A549 (cell line): ENCODE results near the gene PDLIM7.

Experiments used
- CEBPB ChIP-seq, 2 experiments: fragments of >200 bp in 1 of 2; sonication (Bioruptor Twin) in 1 of 2; formaldehyde crosslinking in 1 of 2; IDR thresholded peaks; 2 replicates each; pipeline ENCODE4 v1.6.1; 2012 to 2016
- JUN ChIP-seq, 2 experiments: fragments of >200 bp; sonication (Bioruptor Twin); formaldehyde crosslinking; IDR thresholded peaks; 2 replicates in 1 of 2; 3 replicates in 1 of 2; pipeline ENCODE4 v1.6.1; 2016 to 2017
- NR3C1 ChIP-seq: fragments of >200 bp; sonication (Bioruptor Twin); formaldehyde crosslinking; IDR thresholded peaks from 3 replicates; pipeline ENCODE4 v1.6.1; 2017
- POLR2A ChIP-seq: IDR thresholded peaks from 2 replicates; pipeline ENCODE4 v1.6.1; 2012; ENCODE audit warnings: mild to moderate bottlenecking, low read length
- RCOR1 ChIP-seq: fragments of 150-350 bp; IDR thresholded peaks from 2 replicates; pipeline ENCODE4 v1.6.1; 2014; ENCODE audit warnings: antibody characterized with exemption, low read length, low read depth
- RFX5 ChIP-seq: fragments of 450-650 bp; IDR thresholded peaks from 2 replicates; pipeline ENCODE4 v1.7.1; 2014; ENCODE audit warnings: antibody characterized with exemption, mild to moderate bottlenecking, moderate library complexity
- USF2 ChIP-seq: fragments of 450-650 bp; IDR thresholded peaks from 2 replicates; pipeline ENCODE4 v1.6.1; 2014; ENCODE audit warnings: antibody characterized with exemption
- ZFP36 ChIP-seq: fragments of 450-650 bp; IDR thresholded peaks from 2 replicates; pipeline ENCODE4 v1.6.1; 2014; ENCODE audit warnings: borderline replicate concordance; ENCODE audit not compliant: partially characterized antibody
- TF ChIP-seq, protein P1 (sequence below): fragments of >200 bp; sonication (Bioruptor Twin); formaldehyde crosslinking; IDR thresholded peaks from 3 replicates; pipeline ENCODE4 v1.5.1; 2016
- TF ChIP-seq, protein P2 (sequence below): IDR thresholded peaks from 2 replicates; pipeline ENCODE4 v1.6.1; 2012
- TF ChIP-seq, protein P3 (sequence below): IDR thresholded peaks from 2 replicates; pipeline ENCODE4 v1.6.1; 2012

- TF ChIP-seq, protein P1, sequence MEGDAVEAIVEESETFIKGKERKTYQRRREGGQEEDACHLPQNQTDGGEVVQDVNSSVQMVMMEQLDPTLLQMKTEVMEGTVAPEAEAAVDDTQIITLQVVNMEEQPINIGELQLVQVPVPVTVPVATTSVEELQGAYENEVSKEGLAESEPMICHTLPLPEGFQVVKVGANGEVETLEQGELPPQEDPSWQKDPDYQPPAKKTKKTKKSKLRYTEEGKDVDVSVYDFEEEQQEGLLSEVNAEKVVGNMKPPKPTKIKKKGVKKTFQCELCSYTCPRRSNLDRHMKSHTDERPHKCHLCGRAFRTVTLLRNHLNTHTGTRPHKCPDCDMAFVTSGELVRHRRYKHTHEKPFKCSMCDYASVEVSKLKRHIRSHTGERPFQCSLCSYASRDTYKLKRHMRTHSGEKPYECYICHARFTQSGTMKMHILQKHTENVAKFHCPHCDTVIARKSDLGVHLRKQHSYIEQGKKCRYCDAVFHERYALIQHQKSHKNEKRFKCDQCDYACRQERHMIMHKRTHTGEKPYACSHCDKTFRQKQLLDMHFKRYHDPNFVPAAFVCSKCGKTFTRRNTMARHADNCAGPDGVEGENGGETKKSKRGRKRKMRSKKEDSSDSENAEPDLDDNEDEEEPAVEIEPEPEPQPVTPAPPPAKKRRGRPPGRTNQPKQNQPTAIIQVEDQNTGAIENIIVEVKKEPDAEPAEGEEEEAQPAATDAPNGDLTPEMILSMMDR: peak; percentile 96
- no peak for TF ChIP-seq JUN (IDR thresholded peaks at IDR 0.05)
- no peak for TF ChIP-seq RCOR1
- TF ChIP-seq USF2: no peak
- no peak for TF ChIP-seq RFX5
- TF ChIP-seq CEBPB (IDR thresholded peaks at IDR 0.05): no peak
- TF ChIP-seq, protein P2, sequence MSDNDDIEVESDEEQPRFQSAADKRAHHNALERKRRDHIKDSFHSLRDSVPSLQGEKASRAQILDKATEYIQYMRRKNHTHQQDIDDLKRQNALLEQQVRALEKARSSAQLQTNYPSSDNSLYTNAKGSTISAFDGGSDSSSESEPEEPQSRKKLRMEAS: no peak
- TF ChIP-seq, protein P3, sequence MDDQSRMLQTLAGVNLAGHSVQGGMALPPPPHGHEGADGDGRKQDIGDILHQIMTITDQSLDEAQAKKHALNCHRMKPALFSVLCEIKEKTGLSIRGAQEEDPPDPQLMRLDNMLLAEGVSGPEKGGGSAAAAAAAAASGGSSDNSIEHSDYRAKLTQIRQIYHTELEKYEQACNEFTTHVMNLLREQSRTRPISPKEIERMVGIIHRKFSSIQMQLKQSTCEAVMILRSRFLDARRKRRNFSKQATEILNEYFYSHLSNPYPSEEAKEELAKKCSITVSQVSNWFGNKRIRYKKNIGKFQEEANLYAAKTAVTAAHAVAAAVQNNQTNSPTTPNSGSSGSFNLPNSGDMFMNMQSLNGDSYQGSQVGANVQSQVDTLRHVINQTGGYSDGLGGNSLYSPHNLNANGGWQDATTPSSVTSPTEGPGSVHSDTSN: peak; percentile 25; the same call in 1 of the 2 replicates
- TF ChIP-seq NR3C1: no peak
- no peak for TF ChIP-seq POLR2A
- TF ChIP-seq ZFP36: no peak
These were observed 5.9 kb downstream of the PDLIM7 start for GRCh38 chr5:177491429-177491945.
